Muscle of arm (tissue), 12 donors: ENCODE results near the gene ZNF783. TPM values are rescaled to one million over a fixed set of nuclear protein-coding genes. Genes with fewer than 3 reads are reported as not detected.
A peak's percentile ranks its signal among the peaks of the same experiment; 100 is the strongest.
"Not testable (repeated sequence)": the region's sequence is repeated elsewhere in the genome, so short reads cannot be mapped to it uniquely, and the experiment has no call there.

Experiments used
- DNase-seq: peaks from one replicate; pipeline ENCODE4 v3.0.0-alpha.2; 2013
- polyA plus RNA-seq, 12 donors: library from polyadenylated mRNA; unstranded; fragments of 120-200 nt; gene quantifications; one replicate each; pipeline ENCODE4 v1.2.1, GENCODE V29; 2013; ENCODE audit not compliant: insufficient read length in 12 of 12

The ZNF783 gene
- polyA plus RNA-seq, 12 donors, result 9.3 to 28.5 (median 11.9) TPM; not detected in 1

- DNase-seq, result no peak
These were observed 34.4 kb downstream of the ZNF783 start for GRCh38 chr7:149296368-149296767.

- DNase-seq, result no peak
These were observed 35.2 kb downstream of the ZNF783 start for GRCh38 chr7:149297034-149297755.

- no peak for DNase-seq
These were observed 38.8 kb downstream of the ZNF783 start for GRCh38 chr7:149300620-149301285.

GRCh38 chr7:149302222-149302621 is 40.2 kb downstream of the ZNF783 start:
- no peak for DNase-seq

- DNase-seq, result no peak
These were observed 40.9 kb downstream of the ZNF783 start for GRCh38 chr7:149302865-149303264.

GRCh38 chr7:149304006-149304405 is 42.0 kb downstream of the ZNF783 start:
- DNase-seq, result no peak

GRCh38 chr7:149306854-149307253 is 44.9 kb downstream of the ZNF783 start:
- DNase-seq, result no peak

GRCh38 chr7:149307775-149308501 is 45.9 kb downstream of the ZNF783 start:
- no peak for DNase-seq

GRCh38 chr7:149310113-149310836 is 48.3 kb downstream of the ZNF783 start:
- peak; percentile 13 for DNase-seq

GRCh38 chr7:149310990-149311573 is 49.1 kb downstream of the ZNF783 start:
- no peak for DNase-seq

GRCh38 chr7:149313981-149314380 is 52.0 kb downstream of the ZNF783 start:
- no peak for DNase-seq

- DNase-seq, result no peak
These were observed 54.6 kb downstream of the ZNF783 start for GRCh38 chr7:149316606-149317005.

- DNase-seq, result no peak
These were observed 55.5 kb downstream of the ZNF783 start for GRCh38 chr7:149317496-149317895.

- DNase-seq, result no peak
These were observed 56.1 kb downstream of the ZNF783 start for GRCh38 chr7:149317986-149318672.

- DNase-seq, result no peak
These were observed 57.4 kb downstream of the ZNF783 start for GRCh38 chr7:149319376-149319775.

- no peak for DNase-seq
These were observed 58.5 kb downstream of the ZNF783 start for GRCh38 chr7:149320313-149321124.

- not testable (repeated sequence) for DNase-seq
These were observed 59.3 kb downstream of the ZNF783 start for GRCh38 chr7:149321125-149321905.

- DNase-seq, result no peak
These were observed 60.1 kb downstream of the ZNF783 start for GRCh38 chr7:149321978-149322541.

GRCh38 chr7:149322737-149323136 is 60.7 kb downstream of the ZNF783 start:
- DNase-seq, result no peak
